ENCODE results near the gene ZSWIM2. TPM values are rescaled to one million over a fixed set of nuclear protein-coding genes. Genes with fewer than 3 reads are reported as not detected.

ZSWIM2 gene
- total and polyA plus RNA-seq, 12 donors = 0.13 TPM; not detected in 11

DNA sequence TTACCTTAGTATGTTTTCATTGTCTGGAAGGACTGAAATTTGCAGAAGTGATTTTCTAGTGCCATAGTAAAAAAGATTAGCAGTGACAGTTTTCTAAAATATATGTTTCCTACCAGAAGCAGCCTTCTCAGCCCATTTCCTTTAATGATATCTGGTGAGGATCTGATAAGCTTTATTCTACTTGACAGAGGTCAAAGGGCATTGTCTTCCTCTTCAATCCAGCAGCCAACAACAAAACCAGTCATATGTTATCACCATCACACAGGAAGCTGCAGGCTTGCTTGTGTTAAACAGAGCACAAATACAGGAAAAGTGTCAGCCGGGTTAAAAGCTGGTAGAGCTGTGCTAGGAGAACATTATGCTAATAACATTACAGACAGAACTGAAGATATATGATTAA, 35.6 kb upstream of the ZSWIM2 start:
- TF ChIP-seq, protein P1, sequence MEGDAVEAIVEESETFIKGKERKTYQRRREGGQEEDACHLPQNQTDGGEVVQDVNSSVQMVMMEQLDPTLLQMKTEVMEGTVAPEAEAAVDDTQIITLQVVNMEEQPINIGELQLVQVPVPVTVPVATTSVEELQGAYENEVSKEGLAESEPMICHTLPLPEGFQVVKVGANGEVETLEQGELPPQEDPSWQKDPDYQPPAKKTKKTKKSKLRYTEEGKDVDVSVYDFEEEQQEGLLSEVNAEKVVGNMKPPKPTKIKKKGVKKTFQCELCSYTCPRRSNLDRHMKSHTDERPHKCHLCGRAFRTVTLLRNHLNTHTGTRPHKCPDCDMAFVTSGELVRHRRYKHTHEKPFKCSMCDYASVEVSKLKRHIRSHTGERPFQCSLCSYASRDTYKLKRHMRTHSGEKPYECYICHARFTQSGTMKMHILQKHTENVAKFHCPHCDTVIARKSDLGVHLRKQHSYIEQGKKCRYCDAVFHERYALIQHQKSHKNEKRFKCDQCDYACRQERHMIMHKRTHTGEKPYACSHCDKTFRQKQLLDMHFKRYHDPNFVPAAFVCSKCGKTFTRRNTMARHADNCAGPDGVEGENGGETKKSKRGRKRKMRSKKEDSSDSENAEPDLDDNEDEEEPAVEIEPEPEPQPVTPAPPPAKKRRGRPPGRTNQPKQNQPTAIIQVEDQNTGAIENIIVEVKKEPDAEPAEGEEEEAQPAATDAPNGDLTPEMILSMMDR (IDR thresholded peaks at IDR 0.05) = no peak
- TF ChIP-seq POLR2A (IDR thresholded peaks at IDR 0.05) = no peak
- no peaks in the 10 kb centered on the region for H3K27me3 ChIP-seq
- no peaks in the 10 kb centered on the region for H3K4me1 ChIP-seq (replicated peaks in 1 of 2)
- peaks cover 0 to 7% (median 0%) of the 10 kb centered on the region in 3 donors for H3K9me3 ChIP-seq (replicated peaks in 1 of 3)
- peak in 4 of 7 donors; percentile 5 to 58 (median 14) for DNase-seq
- no peak overlapping the region for H3K4me3 ChIP-seq
- H3K36me3 ChIP-seq (replicated peaks in 1 of 2) = no peaks in the 10 kb centered on the region
- WGBS, 4 donors = 14 to 32% (median 26%) methylated on average over 1 of the region's 1 CpG
- intact Hi-C loops (cut with DNase I) = no loop called here
- no peak overlapping the region for H3K27ac ChIP-seq

DNA sequence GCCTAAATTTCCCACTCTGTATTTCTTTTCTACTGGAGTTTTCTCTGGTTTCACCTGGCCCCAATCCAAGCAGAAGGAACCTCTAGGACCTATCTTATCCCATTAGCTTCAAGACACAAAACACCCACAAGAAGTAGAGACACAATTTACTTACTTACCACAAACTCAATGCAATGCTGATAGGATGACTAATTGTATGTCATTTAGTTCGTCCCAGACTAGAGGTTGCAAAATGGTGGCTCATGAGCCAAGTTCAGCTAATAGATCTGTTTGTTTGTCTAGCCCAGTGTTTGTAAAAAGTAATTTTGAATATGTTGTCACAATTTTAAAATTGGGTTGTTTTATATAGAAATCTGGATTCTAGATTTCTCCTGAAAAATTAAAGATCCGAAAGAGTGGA, 34.7 kb upstream of the ZSWIM2 start:
- H3K4me1 ChIP-seq (replicated peaks in 1 of 2) = no peaks in the 10 kb centered on the region
- TF ChIP-seq, protein P1 (IDR thresholded peaks at IDR 0.05) = no peak
- no peak for TF ChIP-seq POLR2A (IDR thresholded peaks at IDR 0.05)
- H3K27me3 ChIP-seq = no peaks in the 10 kb centered on the region
- intact Hi-C loops (cut with DNase I) = no loop called here
- no peak overlapping the region for H3K4me3 ChIP-seq
- no peaks in the 10 kb centered on the region for H3K36me3 ChIP-seq (replicated peaks in 1 of 2)
- H3K9me3 ChIP-seq (replicated peaks in 1 of 3) = peaks cover 0 to 7% (median 0%) of the 10 kb centered on the region in 3 donors
- DNase-seq = no peak
- H3K27ac ChIP-seq = no peak overlapping the region
- 65 to 79% (median 69%) methylated on average over 2 of the region's 2 CpGs for WGBS, 4 donors

DNA sequence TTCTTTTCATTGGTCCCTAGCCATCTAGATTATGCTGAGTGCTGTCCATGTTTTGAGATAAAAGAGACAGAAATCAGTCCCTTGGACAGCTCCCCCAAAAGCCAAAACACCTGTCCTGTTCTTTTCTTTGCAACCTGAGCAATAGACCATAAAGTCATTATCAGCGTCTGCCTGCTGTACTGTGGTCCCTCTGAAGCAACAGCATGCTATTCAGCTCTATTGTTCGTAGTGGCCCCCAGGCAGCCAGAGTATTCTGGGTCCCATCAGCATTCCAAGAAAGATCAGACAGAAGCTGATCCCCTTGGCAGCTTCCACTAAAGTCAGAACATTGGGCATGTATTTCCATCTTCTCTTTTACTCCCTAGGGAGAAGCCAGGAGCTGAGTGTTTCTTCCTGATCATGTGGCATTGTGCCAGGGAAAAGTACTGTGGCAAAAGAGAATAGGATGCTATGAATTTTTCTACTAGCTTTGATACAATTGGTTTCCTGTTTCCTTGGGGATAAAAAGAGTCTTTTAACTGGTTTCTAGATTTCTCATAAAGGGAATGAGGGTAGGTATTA, 33.6 kb upstream of the ZSWIM2 start:
- intact Hi-C loops (cut with DNase I) = no loop called here
- Histone ChIP-seq H3K4me1 (replicated peaks in 1 of 2) (no peaks in the 10 kb centered on the region), H3K27ac (no peak overlapping the region), H3K27me3 (no peaks in the 10 kb centered on the region), H3K4me3 (no peak overlapping the region), H3K36me3 (replicated peaks in 1 of 2) (no peaks in the 10 kb centered on the region), H3K9me3 (replicated peaks in 1 of 3) (peaks cover 0 to 7% (median 5%) of the 10 kb centered on the region in 3 donors)
- WGBS, 4 donors = 72 to 80% (median 75%) methylated on average over 2 of the region's 2 CpGs
- no peak for DNase-seq
- no peak for TF ChIP-seq POLR2A (IDR thresholded peaks at IDR 0.05)
- TF ChIP-seq, protein P1 (IDR thresholded peaks at IDR 0.05) = no peak

DNA sequence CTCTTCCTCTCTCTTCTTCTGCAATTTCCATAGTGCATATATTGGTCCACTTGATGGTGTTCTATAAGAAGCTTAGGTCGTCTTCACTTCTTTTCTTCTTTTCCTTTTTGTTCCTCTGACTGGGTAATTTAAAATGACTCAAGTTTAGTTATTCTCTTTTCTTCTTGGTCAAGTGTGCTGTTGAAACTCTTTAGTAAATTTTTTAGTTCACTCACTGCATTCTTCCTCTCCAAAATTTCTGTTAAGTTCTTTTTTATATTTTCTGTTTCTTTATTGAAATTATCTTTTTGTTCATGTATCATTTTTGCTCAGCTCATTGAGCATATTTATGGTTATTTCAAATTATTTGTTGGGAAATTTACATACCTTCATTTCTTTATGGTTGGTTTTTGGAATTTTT, 32.7 kb upstream of the ZSWIM2 start:
- H3K4me3 ChIP-seq = no peak overlapping the region

More for the DNA sequence above, 32.7 kb upstream of the ZSWIM2 start:
- intact Hi-C loops (cut with DNase I) = no loop called here
- Histone ChIP-seq H3K36me3 (replicated peaks in 1 of 2) (no peaks in the 10 kb centered on the region), H3K27ac (no peak overlapping the region), H3K9me3 (replicated peaks in 1 of 3) (peaks cover 0 to 7% (median 5%) of the 10 kb centered on the region in 3 donors), H3K27me3 (no peaks in the 10 kb centered on the region), H3K4me1 (replicated peaks in 1 of 2) (no peaks in the 10 kb centered on the region)
- TF ChIP-seq, protein P1 (IDR thresholded peaks at IDR 0.05) = no peak
- no peak for TF ChIP-seq POLR2A (IDR thresholded peaks at IDR 0.05)
- WGBS, 4 donors = 47 to 81% (median 51%) methylated on average over 1 of the region's 1 CpG
- no peak for DNase-seq

Data from adrenal gland (tissue), 12 donors.